HCT116 (cell line): ENCODE results near the gene PPAT. TPM values are rescaled to one million over a fixed set of nuclear protein-coding genes. Genes with fewer than 3 reads are reported as not detected.
A peak's percentile ranks its signal among the peaks of the same experiment; 100 is the strongest.

Source experiments
- ATAC-seq: fragments of 200-7000 bp; cut with Tn5 transposase; 2 replicates; pipeline ENCODE4 v1.9.1; 2020; ENCODE audit warnings: mild to moderate bottlenecking, moderate library complexity
- BruUV-seq: library from RNA; stranded (reverse); fragments of 400-500 nt; replicated peaks from 2 replicates; lab custom pipeline; 2021; lab: Mats Ljungman, UMichigan
- CTCF ChIA-PET: fragments of 300-600 bp; sonication (Branson Sonifier 250); formaldehyde crosslinking; loops from one replicate; lab custom pipeline; 2021; ENCODE audit warnings: antibody characterized with exemption; lab: Charles Lee
- POLR2A ChIA-PET: fragments of 300-600, 350-600 bp; sonication (Branson Sonifier 250); formaldehyde crosslinking; loops from one replicate; lab custom pipeline; 2021; ENCODE audit warnings: antibody characterized with exemption; lab: Charles Lee
- RAD21 ChIA-PET, 2 experiments: fragments of 300-600 bp; sonication (Branson Sonifier 250); formaldehyde crosslinking; loops; one replicate each; lab custom pipeline; 2023; ENCODE audit warnings: low total read pairs in 2 of 2; ENCODE audit not compliant: uncharacterized antibody in 2 of 2, unreplicated experiment in 2 of 2, low non-redundant PET in 1 of 2; lab: Charles Lee
- DNase-seq: peaks from one replicate; pipeline ENCODE4 v3.0.0-alpha.2; 2010; ENCODE audit warnings: low read depth, low spot score
- H2AFZ ChIP-seq: fragments of 200-600 bp; shearing (Covaris generic), sonication (generic); 2 replicates; pipeline ENCODE4 v1.6.1; 2017; ENCODE audit warnings: low read depth, mixed run types, mixed read lengths, antibody characterized with exemption, low read length; ENCODE audit not compliant: poor library complexity, severe bottlenecking
- H3K27ac ChIP-seq: 2 replicates; pipeline ENCODE4 v1.5.1; 2012; ENCODE audit warnings: low read depth, low read length
- H3K27me3 ChIP-seq: fragments of 200-600 bp; sonication (generic); 2 replicates; pipeline ENCODE4 v1.6.1; 2016; ENCODE audit warnings: mixed run types, low read length, mixed read lengths; ENCODE audit not compliant: insufficient read depth
- H3K36me3 ChIP-seq, 2 experiments: fragments of 200-500 bp in 1 of 2; fragments of 200-600 bp in 1 of 2; sonication (Bioruptor generic) in 1 of 2; sonication (generic) in 1 of 2; 2 replicates each; pipeline versions ENCODE4 v1.5.1 to v1.6.1; 2014 to 2016; ENCODE audit warnings: low read length in 2 of 2, inconsistent platforms in 1 of 2, mixed read lengths in 1 of 2, mixed run types in 1 of 2; ENCODE audit not compliant: insufficient read depth in 2 of 2, control insufficient read depth in 1 of 2
- H3K4me1 ChIP-seq, 2 experiments: fragments of 200-600 bp in 1 of 2; sonication (generic) in 1 of 2; 2 replicates each; pipeline versions ENCODE4 v1.5.1 to v1.6.1; 2012 to 2017; ENCODE audit warnings: low read length in 2 of 2, inconsistent platforms in 1 of 2, mild to moderate bottlenecking in 1 of 2, mixed read lengths in 1 of 2, mixed run types in 1 of 2, moderate library complexity in 1 of 2; ENCODE audit not compliant: insufficient read depth in 2 of 2, control insufficient read depth in 1 of 2
- H3K4me2 ChIP-seq: fragments of 200-600 bp; sonication (generic); 2 replicates; pipeline ENCODE4 v1.6.1; 2017; ENCODE audit warnings: mixed run types, low read length, mixed read lengths
- H3K4me3 ChIP-seq, 2 experiments: fragments of 200-600 bp in 1 of 2; sonication (generic) in 1 of 2; replicated peaks in 1 of 2; 2 replicates each; pipeline ENCODE4 v1.5.1; 2011 to 2016; ENCODE audit warnings: low read length in 2 of 2, control low read depth in 1 of 2, low read depth in 1 of 2, mild to moderate bottlenecking in 1 of 2, mixed read lengths in 1 of 2, mixed run types in 1 of 2
- H3K79me2 ChIP-seq: fragments of 200-600 bp; sonication (generic); 2 replicates; pipeline ENCODE4 v1.6.1; 2017; ENCODE audit warnings: mild to moderate bottlenecking, mixed run types, low read length, moderate library complexity, mixed read lengths; ENCODE audit not compliant: insufficient read depth
- H3K9ac ChIP-seq: fragments of 200-600 bp; sonication (generic); 2 replicates; pipeline ENCODE4 v1.6.1; 2016; ENCODE audit warnings: low read length, mixed read lengths
- H3K9me2 ChIP-seq: fragments of 200-600 bp; sonication (generic), shearing (Covaris generic); 2 replicates; pipeline ENCODE4 v1.6.1; 2017; ENCODE audit warnings: mixed run types, mild to moderate bottlenecking, moderate library complexity; ENCODE audit not compliant: insufficient read depth
- H3K9me3 ChIP-seq, 2 experiments: fragments of 200-500 bp in 1 of 2; fragments of 200-600 bp in 1 of 2; sonication (Bioruptor generic) in 1 of 2; sonication (generic) in 1 of 2; 2 replicates each; pipeline ENCODE4 v1.6.1; 2014 to 2017; ENCODE audit warnings: low read length in 2 of 2, mixed read lengths in 2 of 2, inconsistent platforms in 1 of 2, low read depth in 1 of 2, mild to moderate bottlenecking in 1 of 2, mixed run types in 1 of 2, moderate library complexity in 1 of 2; ENCODE audit not compliant: control insufficient read depth in 1 of 2, insufficient read depth in 1 of 2
- H4K20me1 ChIP-seq: fragments of 200-600 bp; sonication (generic), shearing (Covaris generic); 2 replicates; pipeline ENCODE4 v1.6.1; 2017; ENCODE audit warnings: mixed run types, mild to moderate bottlenecking, moderate library complexity; ENCODE audit not compliant: insufficient read depth
- CTCF ChIP-seq, 3 experiments: fragments of 200-600 bp in 1 of 3; sonication (generic) in 1 of 3; IDR thresholded peaks in 2 of 3; conservative IDR thresholded peaks in 1 of 3; 2 replicates each; pipeline ENCODE4 v1.5.1; 2012 to 2017; ENCODE audit warnings: low read depth in 2 of 3, low read length in 2 of 3, antibody characterized with exemption in 1 of 3, borderline replicate concordance in 1 of 3, control low read depth in 1 of 3, mild to moderate bottlenecking in 1 of 3, mixed read lengths in 1 of 3, mixed run types in 1 of 3, moderate library complexity in 1 of 3; ENCODE audit not compliant: insufficient read depth in 1 of 3
- EGR1 ChIP-seq: IDR thresholded peaks from 2 replicates; pipeline ENCODE4 v1.6.1; 2012; ENCODE audit warnings: low read depth
- ELF1 ChIP-seq: IDR thresholded peaks from 2 replicates; pipeline ENCODE4 v1.6.1; 2012; ENCODE audit warnings: low read depth, borderline replicate concordance
- EZH2 ChIP-seq: fragments of 200-600 bp; sonication (generic); IDR thresholded peaks from 2 replicates; pipeline ENCODE4 v1.6.1; 2017; ENCODE audit warnings: antibody characterized with exemption, mixed run types
- EZH2phosphoT487 ChIP-seq: fragments of 200-600 bp; IDR thresholded peaks from 2 replicates; pipeline ENCODE4 v1.6.1; 2018; ENCODE audit warnings: antibody characterized with exemption, borderline replicate concordance
- MAX ChIP-seq: IDR thresholded peaks from 2 replicates; pipeline ENCODE4 v1.6.1; 2012
- POLR2A ChIP-seq: IDR thresholded peaks from 2 replicates; pipeline ENCODE4 v1.7.0; 2011; ENCODE audit warnings: borderline replicate concordance; ENCODE audit not compliant: insufficient read depth, insufficient read length; ENCODE audit errors: extremely low read depth
- RAD21 ChIP-seq: IDR thresholded peaks from 2 replicates; pipeline ENCODE4 v1.6.1; 2012; ENCODE audit warnings: low read depth, mild to moderate bottlenecking
- REST ChIP-seq: IDR thresholded peaks from 2 replicates; pipeline ENCODE4 v1.6.1; 2012; ENCODE audit warnings: low read depth
- SIN3A ChIP-seq: IDR thresholded peaks from 2 replicates; pipeline ENCODE4 v1.6.1; 2012; ENCODE audit warnings: low read depth
- SP1 ChIP-seq: IDR thresholded peaks from 2 replicates; pipeline ENCODE4 v1.6.1; 2012; ENCODE audit warnings: low read depth
- SRF ChIP-seq: IDR thresholded peaks from 2 replicates; pipeline ENCODE4 v1.6.1; 2012; ENCODE audit warnings: low read depth
- TCF7L2 ChIP-seq: IDR thresholded peaks from 2 replicates; pipeline ENCODE4 v1.7.0; 2011; ENCODE audit warnings: borderline replicate concordance, inconsistent platforms; ENCODE audit not compliant: insufficient read depth, insufficient read length; ENCODE audit errors: extremely low read depth
- ZNF274 ChIP-seq: fragments of 200-500 bp; sonication (Bioruptor generic); IDR thresholded peaks from 2 replicates; pipeline ENCODE4 v1.6.1; 2014; ENCODE audit warnings: mild to moderate bottlenecking, low read depth, low read length, inconsistent platforms
- intact Hi-C: fragments of 100-400 bp; cut with micrococcal nuclease; formaldehyde crosslinking; loops from 2 replicates; pipeline ENCODE4 v1.10.0; 2022
- total RNA-seq: library from RNA; stranded (reverse); gene quantifications from one replicate; pipeline ENCODE4 v1.2.1, GENCODE V29; 2021; ENCODE audit not compliant: unreplicated experiment

PPAT gene
- total RNA-seq, 1 experiment from 2014 or later = 78.6 TPM

DNA sequence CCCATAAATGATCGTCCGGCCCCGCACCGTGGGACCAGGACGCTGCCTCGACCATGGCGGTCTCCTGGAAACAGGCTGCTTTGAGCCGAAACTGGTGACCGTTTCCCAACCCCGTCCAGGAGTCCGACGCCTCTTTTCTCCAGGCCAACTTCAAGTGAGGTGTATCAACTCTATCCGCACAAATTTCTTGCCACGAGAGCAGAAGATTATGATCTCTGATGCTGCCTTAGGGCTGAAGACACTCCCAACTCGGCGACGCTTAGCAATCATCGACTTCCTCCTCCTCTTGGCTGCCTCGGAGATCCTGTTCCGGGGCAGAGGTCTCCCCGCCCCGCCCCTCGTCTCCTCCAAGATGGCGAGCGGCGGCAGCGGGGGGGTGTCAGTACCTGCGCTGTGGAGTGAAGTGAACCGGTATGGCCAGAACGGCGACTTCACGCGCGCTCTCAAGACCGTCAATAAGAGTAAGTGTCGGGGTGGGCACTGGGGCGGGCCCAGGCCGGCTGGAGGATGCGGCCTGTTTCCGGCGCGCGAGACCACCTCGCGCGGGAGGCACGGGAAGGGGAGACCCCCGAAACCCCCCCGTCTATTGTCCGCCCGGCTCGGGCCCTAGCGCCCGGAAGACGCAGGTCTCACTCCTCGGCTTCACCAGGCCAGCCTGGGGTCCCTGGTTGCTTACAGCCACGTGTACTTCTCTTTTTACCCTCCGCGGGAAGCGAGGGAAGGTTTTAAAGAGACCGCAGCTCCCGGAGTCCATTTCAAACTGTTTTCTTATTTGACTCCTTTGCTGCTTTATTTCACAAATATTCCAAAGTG, 32.1 kb upstream of the PPAT start, which contains the start of gene SRP72 (continued):
- TF ChIP-seq REST = no peak
- TF ChIP-seq SIN3A = peak; percentile 67; the same call in 1 of the 2 replicates

DNA sequence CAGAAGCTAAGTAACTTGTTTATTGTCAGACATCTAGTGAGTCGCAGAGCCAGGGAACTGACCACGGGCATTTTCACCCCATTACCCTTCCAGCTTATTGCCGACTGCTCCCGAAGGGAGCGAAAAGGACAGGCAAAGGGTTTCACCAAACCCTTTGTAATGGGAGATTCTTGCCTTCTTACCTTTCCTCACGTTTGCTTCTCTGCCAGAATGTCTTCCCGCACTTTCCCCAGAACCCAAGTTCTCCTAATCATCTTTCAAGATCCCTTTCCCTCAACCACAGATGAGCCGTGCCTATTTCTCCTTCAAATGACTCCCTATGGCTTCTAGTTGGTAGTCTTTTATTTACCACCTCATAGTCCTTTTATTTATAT, 31.5 kb upstream of the PPAT start:
- Histone ChIP-seq H3K36me3 (peaks cover 10 to 25% of the 10 kb centered on the region in 2 experiments; a peak in 3 of 4 replicates), H3K4me2 (peak overlapping the region; percentile 79), H3K9ac (peak overlapping the region; percentile 89), H3K79me2 (peaks cover 88% of the 10 kb centered on the region), H3K27ac (peak overlapping the region; percentile 75), H3K9me3 (no peaks in the 10 kb centered on the region), H2AFZ (no peak overlapping the region), H3K9me2 (no peaks in the 10 kb centered on the region), H3K4me1 (peaks cover 13 to 28% of the 10 kb centered on the region in 2 experiments), H3K27me3 (no peaks in the 10 kb centered on the region), H4K20me1 (0 out of 2 replicates have a peak, but pooled peaks cover 7% of the 10 kb centered on the region), H3K4me3 (peak overlapping the region; percentile 88 to 91)
- RAD21 ChIA-PET = no interaction called here
- BruUV-seq = TSS peak; percentile 61
- DNase-seq (no peak), ATAC-seq (no peak)
- POLR2A ChIA-PET = interaction anchor here (0.6 to 1.4 kb wide), 4 partner anchors 11 to 100 kb away, joined by 3 to 11 read pairs (median 4); partner anchors contain the start of genes PAICS and PPAT
- intact Hi-C loops = loop anchor here (2.0 kb wide), 1 partner anchor 32 kb away; the partner anchor contains the start of gene PPAT
- CTCF ChIA-PET = no interaction called here
- TF ChIP-seq TCF7L2 (no peak), MAX (no peak), EGR1 (no peak), POLR2A (no peak), SP1 (no peak), REST (no peak), EZH2 (no peak), ZNF274 (no peak), EZH2phosphoT487 (no peak), SRF (no peak), ELF1 (no peak), RAD21 (no peak), CTCF (IDR thresholded peaks at IDR 0.05 in 2 of 3, conservative IDR thresholded peaks at IDR 0.05 in 1 of 3; ENCODE audit: borderline replicate concordance in 1 of 3, insufficient read depth in 1 of 3, low read depth in 2 of 3, low read length in 2 of 3) (no peak)
